CD4-positive, alpha-beta T cell treated with Interleukin-2 at 100 ng/mL for 4 hours (primary cell): ENCODE data around the gene GCG.

Source experiments
- DNase-seq: peaks from one replicate; pipeline ENCODE4 v3.0.0-alpha.2; 2020; ENCODE audit warnings: low spot score

Gene GCG

GRCh38 chr2:162152147-162152546 lies at the start of gene GCG:
Gene GCG (minus strand): TSS chr2:162152247. CDS start chr2:162149178, 3,069 bp downstream.
- DNase-seq: no peak

GRCh38 chr2:162200636-162201035 lies 48.6 kb upstream of the GCG start:
- no peak for DNase-seq

- no peak for DNase-seq
Observed at GRCh38 chr2:162199913-162200312, 47.9 kb upstream of the GCG start.

GRCh38 chr2:162198239-162198638 lies 46.2 kb upstream of the GCG start:
- no peak for DNase-seq

- no peak for DNase-seq
Observed at GRCh38 chr2:162197069-162197825, 45.2 kb upstream of the GCG start.

- DNase-seq: no peak
Observed at GRCh38 chr2:162196638-162197037, 44.6 kb upstream of the GCG start.

- no peak for DNase-seq
Observed at GRCh38 chr2:162188451-162188850, 36.4 kb upstream of the GCG start.

- no peak for DNase-seq
Observed at GRCh38 chr2:162185541-162186232, 33.6 kb upstream of the GCG start.

GRCh38 chr2:162184821-162185450 lies 32.9 kb upstream of the GCG start:
- no peak for DNase-seq

- DNase-seq: no peak
Observed at GRCh38 chr2:162184359-162184758, 32.3 kb upstream of the GCG start.

- DNase-seq: no peak
Observed at GRCh38 chr2:162182395-162182794, 30.3 kb upstream of the GCG start.

GRCh38 chr2:162177301-162177700 lies 25.3 kb upstream of the GCG start:
- no peak for DNase-seq

- no peak for DNase-seq
Observed at GRCh38 chr2:162175714-162176113, 23.7 kb upstream of the GCG start.

GRCh38 chr2:162174746-162175145 lies 22.7 kb upstream of the GCG start:
- DNase-seq: no peak

- DNase-seq: no peak
Observed at GRCh38 chr2:162172802-162173370, 20.8 kb upstream of the GCG start.

- DNase-seq: no peak
Observed at GRCh38 chr2:162166745-162167144, 14.7 kb upstream of the GCG start.

GRCh38 chr2:162166174-162166573 lies 14.1 kb upstream of the GCG start:
- no peak for DNase-seq

GRCh38 chr2:162164802-162165201 lies 12.8 kb upstream of the GCG start:
- no peak for DNase-seq

- DNase-seq: no peak
Observed at GRCh38 chr2:162159446-162159845, 7.4 kb upstream of the GCG start.

GRCh38 chr2:162156149-162156548 lies 4.1 kb upstream of the GCG start:
- DNase-seq: no peak

- DNase-seq: no peak
Observed at GRCh38 chr2:162155093-162155492, 3.0 kb upstream of the GCG start.

- peak; percentile 69 for DNase-seq
Observed at GRCh38 chr2:162153608-162154224, 1.7 kb upstream of the GCG start.
